Stomach (tissue), 9 donors: ENCODE results near the gene SPAM1. TPM values are rescaled to one million over a fixed set of nuclear protein-coding genes. Genes with fewer than 3 reads are reported as not detected.
A peak's percentile ranks its signal among the peaks of the same experiment; 100 is the strongest.

Source experiments
- DNase-seq, 2 donors: peaks; one replicate each; pipeline versions ENCODE4 v3.0.0 to v3.0.0-alpha.2; 2013 to 2019
- H3K27ac ChIP-seq, 5 donors: fragments of 200-600 bp in 4 of 5; sonication (generic) in 4 of 5; one replicate each; pipeline ENCODE4 v1.5.1; 2013 to 2019; ENCODE audit warnings: mild to moderate bottlenecking in 1 of 5, moderate library complexity in 1 of 5
- H3K27me3 ChIP-seq, 3 donors: fragments of 200-600 bp; sonication (generic); one replicate each; pipeline ENCODE4 v1.5.1; 2017 to 2019; ENCODE audit warnings: mixed run types in 1 of 3
- H3K36me3 ChIP-seq, 4 donors: fragments of 200-600 bp; sonication (generic); 1 replicate in 3 of 4; 2 replicates in 1 of 4; pipeline ENCODE4 v1.5.1; 2016 to 2019
- H3K4me1 ChIP-seq, 4 donors: fragments of 200-600 bp; sonication (generic); one replicate each; pipeline ENCODE4 v1.5.1; 2016 to 2019
- H3K4me3 ChIP-seq, 4 donors: fragments of 200-600 bp; sonication (generic) in 3 of 4; one replicate each; pipeline ENCODE4 v1.5.1; 2016 to 2019; ENCODE audit warnings: mild to moderate bottlenecking in 1 of 4
- H3K9me3 ChIP-seq, 4 donors: fragments of 200-600 bp; sonication (generic); one replicate each; pipeline ENCODE4 v1.5.1; 2016 to 2019
- EP300 ChIP-seq: sonication (generic); formaldehyde crosslinking; IDR thresholded peaks from one replicate; pipeline ENCODE4 v1.6.1; 2017; ENCODE audit warnings: antibody characterized with exemption
- POLR2A ChIP-seq, 4 donors: fragments of 450-650 bp; IDR thresholded peaks; one replicate each; pipeline ENCODE4 v1.6.1; 2016; ENCODE audit warnings: antibody characterized with exemption in 4 of 4, control low read depth in 2 of 4, mild to moderate bottlenecking in 1 of 4, moderate library complexity in 1 of 4
- POLR2AphosphoS5 ChIP-seq, 3 donors: sonication (generic); formaldehyde crosslinking; IDR thresholded peaks; one replicate each; pipeline ENCODE4 v1.6.1; 2016; ENCODE audit warnings: antibody characterized with exemption in 3 of 3
- WGBS, 5 donors: extraction: QIAGEN DNeasy Blood & Tissue Kit in 3 of 5; methylation state at CpG; one replicate each; pipeline versions ENCODE4 v1.1.5 to v1.1.7; 2013 to 2018; 5-methylcytosine and 5-hydroxymethylcytosine counted together
- intact Hi-C: fragments of 100-400 bp; cut with DNase I; formaldehyde crosslinking; loops from one replicate; pipeline ENCODE4 v1.15.1; 2023; ENCODE audit warnings: low total_unique reads
- polyA plus RNA-seq, 3 donors: library from polyadenylated mRNA; stranded (reverse); fragments of 200-250 nt; gene quantifications; one replicate each; pipeline ENCODE4 v1.2.3, GENCODE V29; 2013
- total RNA-seq, 5 donors: library from RNA; depleted of rRNA; stranded (reverse); fragments of >200 nt; gene quantifications; one replicate each; pipeline versions ENCODE4 v1.1.0 to v1.2.3, GENCODE V29; 2014 to 2016
- TF ChIP-seq, protein P1 (sequence below), 7 experiments: fragments of 450-650 bp in 4 of 7; fragments of 200-600 bp in 3 of 7; sonication (generic) in 3 of 7; IDR thresholded peaks; one replicate each; pipeline ENCODE4 v1.5.1; 2016 to 2019; ENCODE audit warnings: antibody characterized with exemption in 7 of 7, control low read depth in 2 of 7, mild to moderate bottlenecking in 1 of 7
- donor health status: healthy with polysubstance abuse.
- donor health status: Bipolar disorder and iron deficiency.
- donor health status: healthy.

SPAM1 gene
- total and polyA plus RNA-seq, 8 donors = not detected

DNA sequence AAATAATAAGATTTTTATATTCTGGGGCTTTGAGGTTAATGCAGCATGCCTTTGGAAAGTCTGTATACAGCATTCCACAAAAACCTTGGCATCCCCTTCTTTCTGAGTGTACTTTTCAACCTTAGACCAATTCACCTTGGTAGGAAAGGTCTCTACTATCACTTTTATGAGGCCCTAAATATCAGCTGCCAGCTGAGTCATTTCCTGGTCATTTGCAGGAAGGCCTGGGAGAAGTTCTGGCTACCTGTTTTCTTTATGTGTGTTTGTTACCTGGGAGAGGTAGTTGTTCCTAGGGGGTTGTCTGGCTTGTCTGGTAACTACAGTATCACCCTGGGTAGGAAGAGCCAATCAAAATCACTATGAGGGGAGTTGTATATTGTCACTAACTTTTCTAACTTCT is 4.1 kb downstream of the SPAM1 start:
- peak overlapping the region; percentile 37 to 63 (median 59) for H3K27ac ChIP-seq
- intact Hi-C loops = no loop called here
- H3K27me3 ChIP-seq = no peaks in the 10 kb centered on the region
- no peaks in the 10 kb centered on the region for H3K36me3 ChIP-seq
- no peak overlapping the region for H3K4me3 ChIP-seq
- TF ChIP-seq POLR2A (IDR thresholded peaks at IDR 0.05) (no peak), POLR2AphosphoS5 (IDR thresholded peaks at IDR 0.05) (peak in 2 of 3 donors; percentile 18 to 55)
- H3K4me1 ChIP-seq = peaks cover 0 to 15% (median 2%) of the 10 kb centered on the region in 4 donors
- peak; percentile 30 to 75 for DNase-seq
- no peaks in the 10 kb centered on the region for H3K9me3 ChIP-seq

- 14 to 42% (median 24%) methylated on average over 2 of the region's 2 CpGs for WGBS, 5 donors
- no peaks in the 10 kb centered on the region for H3K36me3 ChIP-seq
- peak in 1 of 2 donors; percentile 24 for DNase-seq
- H3K4me3 ChIP-seq = no peak overlapping the region
- peak overlapping the region in 4 of 5 donors; percentile 37 to 63 (median 60) for H3K27ac ChIP-seq
- peaks cover 0 to 3% (median 0%) of the 10 kb centered on the region in 4 donors for H3K9me3 ChIP-seq
- peaks cover 0 to 15% (median 2%) of the 10 kb centered on the region in 4 donors for H3K4me1 ChIP-seq
- intact Hi-C loops = no loop called here
- TF ChIP-seq POLR2AphosphoS5 (IDR thresholded peaks at IDR 0.05) = no peak
- no peak for TF ChIP-seq EP300
- TF ChIP-seq POLR2A (IDR thresholded peaks at IDR 0.05) = no peak
- TF ChIP-seq, protein P1, sequence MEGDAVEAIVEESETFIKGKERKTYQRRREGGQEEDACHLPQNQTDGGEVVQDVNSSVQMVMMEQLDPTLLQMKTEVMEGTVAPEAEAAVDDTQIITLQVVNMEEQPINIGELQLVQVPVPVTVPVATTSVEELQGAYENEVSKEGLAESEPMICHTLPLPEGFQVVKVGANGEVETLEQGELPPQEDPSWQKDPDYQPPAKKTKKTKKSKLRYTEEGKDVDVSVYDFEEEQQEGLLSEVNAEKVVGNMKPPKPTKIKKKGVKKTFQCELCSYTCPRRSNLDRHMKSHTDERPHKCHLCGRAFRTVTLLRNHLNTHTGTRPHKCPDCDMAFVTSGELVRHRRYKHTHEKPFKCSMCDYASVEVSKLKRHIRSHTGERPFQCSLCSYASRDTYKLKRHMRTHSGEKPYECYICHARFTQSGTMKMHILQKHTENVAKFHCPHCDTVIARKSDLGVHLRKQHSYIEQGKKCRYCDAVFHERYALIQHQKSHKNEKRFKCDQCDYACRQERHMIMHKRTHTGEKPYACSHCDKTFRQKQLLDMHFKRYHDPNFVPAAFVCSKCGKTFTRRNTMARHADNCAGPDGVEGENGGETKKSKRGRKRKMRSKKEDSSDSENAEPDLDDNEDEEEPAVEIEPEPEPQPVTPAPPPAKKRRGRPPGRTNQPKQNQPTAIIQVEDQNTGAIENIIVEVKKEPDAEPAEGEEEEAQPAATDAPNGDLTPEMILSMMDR (IDR thresholded peaks at IDR 0.05) = no peak
- no peaks in the 10 kb centered on the region for H3K27me3 ChIP-seq
Measured at GRCh38 chr7:123929655-123930054, 4.6 kb downstream of the SPAM1 start.

DNA sequence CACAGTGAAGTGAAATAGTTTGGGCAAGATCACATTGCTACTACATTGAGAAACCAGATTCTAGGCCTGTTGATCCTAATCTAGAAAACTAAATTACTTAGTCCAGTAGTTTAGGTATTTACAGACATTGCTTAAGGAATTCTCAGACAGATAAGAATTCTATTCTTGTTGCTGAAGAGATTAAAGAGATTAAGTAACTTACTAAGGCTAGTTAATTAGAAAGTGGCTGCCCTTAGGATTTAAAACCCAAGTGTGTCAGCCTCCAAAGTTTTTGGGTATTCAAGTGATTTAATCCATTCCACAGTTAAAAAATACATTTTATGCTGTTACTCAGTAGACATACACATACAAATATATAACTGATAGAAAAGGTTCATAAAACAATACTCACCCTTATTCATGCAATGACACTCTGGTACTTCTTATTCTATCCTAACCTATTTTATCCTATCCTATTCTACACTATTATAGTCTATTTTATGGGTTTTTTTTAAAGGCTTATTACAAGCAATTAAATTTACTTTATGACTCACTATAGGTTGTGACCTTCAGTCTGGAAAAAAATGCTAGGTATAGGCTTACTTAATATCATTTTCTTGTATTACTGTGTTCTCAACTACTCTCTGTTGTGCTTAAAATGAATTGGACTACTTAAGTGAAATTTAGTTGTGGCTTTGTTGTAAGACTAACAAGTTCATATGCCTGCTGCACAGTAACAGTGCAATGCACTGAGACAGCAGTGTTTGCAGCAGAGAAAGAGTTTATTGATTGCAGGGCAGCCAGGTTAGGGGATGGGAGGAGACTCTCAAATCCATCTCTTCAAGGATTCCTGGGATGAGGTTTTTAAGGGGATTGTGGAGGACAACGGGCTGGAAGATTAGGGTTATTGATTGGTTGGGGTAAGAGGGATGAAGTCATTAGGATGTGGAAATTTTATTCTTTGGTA is 10.7 kb downstream of the SPAM1 start:
- no peak for DNase-seq
- Histone ChIP-seq H3K4me1 (no peaks in the 10 kb centered on the region), H3K36me3 (no peaks in the 10 kb centered on the region), H3K27me3 (no peaks in the 10 kb centered on the region), H3K9me3 (peaks cover 0 to 20% (median 5%) of the 10 kb centered on the region in 4 donors), H3K4me3 (no peak overlapping the region), H3K27ac (no peak overlapping the region)
- TF ChIP-seq, protein P1 (IDR thresholded peaks at IDR 0.05) = no peak
- TF ChIP-seq EP300 (no peak), POLR2AphosphoS5 (IDR thresholded peaks at IDR 0.05) (no peak), POLR2A (IDR thresholded peaks at IDR 0.05) (no peak)
- intact Hi-C loops = no loop called here
- WGBS, 5 donors = 74 to 91% (median 83%) methylated on average over 1 of the region's 1 CpG

DNA sequence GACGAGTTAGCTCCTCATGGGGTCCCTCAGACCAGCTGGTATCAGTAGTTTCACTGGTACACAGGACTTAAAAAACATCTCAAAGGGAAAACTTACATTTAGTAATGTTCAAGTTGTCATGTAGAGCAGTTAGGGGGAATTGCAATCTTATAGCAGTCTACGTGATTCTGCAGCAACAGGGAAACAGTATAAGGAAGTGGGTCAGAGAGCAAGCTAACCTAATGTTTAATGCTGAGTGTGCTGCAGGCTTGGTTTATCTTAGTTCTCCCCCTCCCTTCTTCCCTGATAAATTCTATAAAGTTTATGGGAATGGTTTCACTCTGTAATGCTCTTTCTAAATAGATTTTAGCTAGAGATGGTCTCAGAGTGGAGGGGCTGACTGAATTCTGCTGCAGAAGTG is 11.3 kb downstream of the SPAM1 start:
- WGBS, 5 donors = 55 to 69% (median 61%) methylated on average over 2 of the region's 2 CpGs
- no peak for TF ChIP-seq POLR2A (IDR thresholded peaks at IDR 0.05)
- TF ChIP-seq, protein P1 (IDR thresholded peaks at IDR 0.05) = no peak
- no peak for TF ChIP-seq EP300
- no peak for TF ChIP-seq POLR2AphosphoS5 (IDR thresholded peaks at IDR 0.05)

More for the DNA sequence above, 11.3 kb downstream of the SPAM1 start:
- Histone ChIP-seq H3K27me3 (no peaks in the 10 kb centered on the region), H3K9me3 (peaks cover 0 to 20% (median 5%) of the 10 kb centered on the region in 4 donors), H3K36me3 (no peaks in the 10 kb centered on the region), H3K27ac (no peak overlapping the region), H3K4me1 (no peaks in the 10 kb centered on the region), H3K4me3 (no peak overlapping the region)
- DNase-seq = peak in 1 of 2 donors; percentile 17
- intact Hi-C loops = no loop called here
